ENCODE results near the gene TPRG1L. TPM values are rescaled to one million over a fixed set of nuclear protein-coding genes. Genes with fewer than 3 reads are reported as not detected.
"Not testable (repeated sequence)": the region's sequence is repeated elsewhere in the genome, so short reads cannot be mapped to it uniquely, and the experiment has no call there.

Gene TPRG1L
- total RNA-seq, 3 donors from 2014 or later: 70.4 to 96.0 (median 76.1) TPM

DNA sequence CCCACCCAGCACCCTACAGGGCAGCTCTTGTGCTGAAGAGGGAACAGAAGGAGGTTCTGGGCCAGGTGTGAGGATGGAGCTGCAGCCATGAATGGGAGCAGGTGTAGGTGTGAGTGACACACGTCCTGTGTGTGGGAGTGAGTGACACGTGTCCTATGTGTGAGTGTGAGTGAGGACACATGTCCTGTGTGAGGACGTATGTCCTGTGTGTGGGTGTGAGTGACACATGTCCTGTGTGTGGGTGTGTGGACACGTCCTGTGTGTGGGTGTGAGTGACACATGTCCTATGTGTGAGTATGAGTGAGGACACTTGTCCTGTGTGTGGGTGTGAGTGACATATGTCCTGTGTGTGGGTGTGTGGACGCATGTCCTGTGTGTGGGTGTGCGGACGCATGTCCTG lies 39.9 kb upstream of the TPRG1L start:
- no peak for ATAC-seq
- Histone ChIP-seq H3K4me3 (no peak overlapping the region), H3K36me3 (ENCODE audit: low read depth) (no peaks in the 10 kb centered on the region), H3K4me1 (ENCODE audit: low read depth) (no peaks in the 10 kb centered on the region), H3K9me3 (no peaks in the 10 kb centered on the region)
- TF ChIP-seq, protein P1, sequence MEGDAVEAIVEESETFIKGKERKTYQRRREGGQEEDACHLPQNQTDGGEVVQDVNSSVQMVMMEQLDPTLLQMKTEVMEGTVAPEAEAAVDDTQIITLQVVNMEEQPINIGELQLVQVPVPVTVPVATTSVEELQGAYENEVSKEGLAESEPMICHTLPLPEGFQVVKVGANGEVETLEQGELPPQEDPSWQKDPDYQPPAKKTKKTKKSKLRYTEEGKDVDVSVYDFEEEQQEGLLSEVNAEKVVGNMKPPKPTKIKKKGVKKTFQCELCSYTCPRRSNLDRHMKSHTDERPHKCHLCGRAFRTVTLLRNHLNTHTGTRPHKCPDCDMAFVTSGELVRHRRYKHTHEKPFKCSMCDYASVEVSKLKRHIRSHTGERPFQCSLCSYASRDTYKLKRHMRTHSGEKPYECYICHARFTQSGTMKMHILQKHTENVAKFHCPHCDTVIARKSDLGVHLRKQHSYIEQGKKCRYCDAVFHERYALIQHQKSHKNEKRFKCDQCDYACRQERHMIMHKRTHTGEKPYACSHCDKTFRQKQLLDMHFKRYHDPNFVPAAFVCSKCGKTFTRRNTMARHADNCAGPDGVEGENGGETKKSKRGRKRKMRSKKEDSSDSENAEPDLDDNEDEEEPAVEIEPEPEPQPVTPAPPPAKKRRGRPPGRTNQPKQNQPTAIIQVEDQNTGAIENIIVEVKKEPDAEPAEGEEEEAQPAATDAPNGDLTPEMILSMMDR (IDR thresholded peaks at IDR 0.05): no peak
- intact Hi-C loops (cut with DNase I, micrococcal nuclease): no loop called here
- no peak for DNase-seq

DNA sequence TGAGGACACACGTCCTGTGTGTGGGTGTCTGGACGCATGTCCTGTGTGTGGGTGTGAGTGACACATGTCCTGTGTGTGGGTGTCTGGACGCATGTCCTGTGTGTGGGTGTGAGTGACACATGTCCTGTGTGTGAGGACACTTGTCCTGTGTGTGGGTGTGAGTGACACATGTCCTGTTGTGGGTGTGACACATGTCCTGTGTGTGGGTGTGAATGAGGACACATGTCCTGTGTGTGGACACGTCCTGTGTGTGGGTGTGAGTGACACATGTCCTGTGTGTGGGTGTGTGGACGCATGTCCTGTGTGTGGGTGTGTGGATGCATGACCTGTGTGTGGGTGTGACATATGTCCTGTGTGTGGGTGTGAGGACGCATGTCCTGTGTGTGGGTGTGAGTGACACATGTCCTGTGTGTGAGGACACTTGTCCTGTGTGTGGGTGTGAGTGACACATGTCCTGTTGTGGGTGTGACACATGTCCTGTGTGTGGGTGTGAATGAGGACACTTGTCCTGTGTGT lies 39.4 kb upstream of the TPRG1L start:
- H3K9me3 ChIP-seq; H3K4me1 ChIP-seq (ENCODE audit: low read depth); H3K36me3 ChIP-seq (ENCODE audit: low read depth); ATAC-seq; H3K4me3 ChIP-seq; DNase-seq; intact Hi-C loops (cut with DNase I, micrococcal nuclease): not testable (repeated sequence)

DNA sequence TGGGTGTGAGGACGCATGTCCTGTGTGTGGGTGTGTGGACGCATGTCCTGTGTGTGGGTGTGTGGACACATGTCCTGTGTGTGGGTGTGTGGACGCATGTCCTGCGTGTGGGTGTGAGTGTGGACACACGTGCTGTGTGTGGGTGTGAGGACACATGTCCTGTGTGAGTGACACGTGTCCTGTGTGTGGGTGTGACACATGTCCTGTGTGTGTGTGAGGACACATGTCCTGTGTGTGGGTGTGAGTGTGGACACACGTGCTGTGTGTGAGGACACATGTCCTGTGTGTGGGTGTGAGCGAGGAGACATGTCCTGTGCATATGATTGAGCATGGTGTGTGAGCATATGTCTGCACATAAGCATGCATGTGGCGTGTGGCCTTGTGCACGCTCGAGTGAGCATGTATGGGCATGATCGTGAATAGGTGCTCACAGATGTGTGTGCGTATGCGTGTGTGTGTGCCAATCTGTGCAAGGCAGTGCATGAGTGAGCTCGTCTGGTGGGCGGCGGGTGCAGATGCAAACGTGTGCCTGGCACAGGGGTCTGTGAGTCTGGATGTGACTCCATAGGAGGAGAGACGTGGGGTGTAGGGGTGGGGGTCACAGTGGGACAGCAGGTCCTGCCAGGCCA lies 38.8 kb upstream of the TPRG1L start:
- intact Hi-C loops (cut with DNase I, micrococcal nuclease): no loop called here
- Histone ChIP-seq H3K36me3 (ENCODE audit: low read depth) (no peaks in the 10 kb centered on the region), H3K4me1 (ENCODE audit: low read depth) (no peaks in the 10 kb centered on the region), H3K9me3 (no peaks in the 10 kb centered on the region), H3K4me3 (no peak overlapping the region)
- no peak for DNase-seq
- no peak for ATAC-seq
- TF ChIP-seq, protein P1 (IDR thresholded peaks at IDR 0.05): no peak

DNA sequence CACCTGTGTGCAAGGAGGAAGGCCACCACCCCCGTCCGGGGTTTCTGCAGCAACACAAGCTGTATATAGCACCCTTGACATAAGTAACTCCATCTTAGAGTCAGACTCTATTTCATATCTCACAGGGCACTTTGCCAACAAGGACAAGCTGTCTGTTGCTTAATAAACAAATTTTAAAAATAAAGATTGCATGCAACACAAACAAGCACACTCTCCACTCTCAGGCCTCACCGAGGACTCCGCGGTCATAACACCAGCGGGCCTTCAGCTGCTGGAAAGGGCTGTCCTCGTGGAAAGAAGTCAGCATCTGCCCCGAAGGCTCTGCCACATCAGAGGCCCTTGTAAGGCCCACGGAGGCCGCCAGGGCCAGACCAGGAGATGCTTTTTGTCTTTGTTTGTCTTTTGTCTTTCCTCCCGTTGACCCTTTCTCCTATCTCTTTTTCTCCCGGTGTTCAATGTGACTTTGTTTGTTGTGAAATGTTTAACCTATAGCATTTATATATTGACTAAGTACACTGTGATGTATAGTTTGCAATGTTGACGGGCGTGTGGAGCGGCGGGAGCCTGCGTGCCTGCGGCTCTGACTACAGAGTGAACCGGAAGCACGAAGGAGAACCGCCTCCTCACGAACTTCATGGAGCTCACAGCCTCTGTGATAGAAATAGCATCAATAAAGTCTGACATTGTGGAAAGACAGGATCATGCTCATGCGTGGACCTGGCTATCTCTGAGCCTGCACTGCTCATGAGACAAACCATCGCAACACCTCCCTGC lies 37.6 kb upstream of the TPRG1L start:
- no peaks in the 10 kb centered on the region for H3K4me1 ChIP-seq (ENCODE audit: low read depth)
- peak; percentile 25 for ATAC-seq
- H3K4me3 ChIP-seq: no peak overlapping the region
- DNase-seq: no peak
- no peaks in the 10 kb centered on the region for H3K9me3 ChIP-seq
- no peaks in the 10 kb centered on the region for H3K36me3 ChIP-seq (ENCODE audit: low read depth)
- TF ChIP-seq, protein P1 (IDR thresholded peaks at IDR 0.05): no peak
- intact Hi-C loops (cut with DNase I, micrococcal nuclease): no loop called here

DNA sequence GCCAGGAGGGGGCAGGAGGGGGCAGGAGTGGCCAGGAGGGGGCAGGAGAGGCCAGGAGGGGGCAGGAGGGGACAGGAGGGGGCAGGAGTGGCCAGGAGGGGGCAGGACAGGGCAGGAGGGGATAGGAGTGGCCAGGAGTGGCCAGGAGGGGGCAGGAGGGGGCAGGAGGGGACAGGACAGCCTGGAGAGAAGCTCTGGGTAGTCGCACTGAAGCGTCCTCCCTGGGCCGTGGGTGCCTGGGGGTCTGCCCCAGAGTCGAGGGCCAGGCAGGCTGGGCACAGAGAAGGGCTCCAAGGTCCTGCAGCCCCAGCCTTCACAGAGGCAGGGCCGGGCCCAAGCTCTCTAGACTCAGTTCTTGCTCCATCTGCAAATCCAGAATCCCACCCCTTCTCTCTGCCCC lies 36.4 kb upstream of the TPRG1L start:
- Histone ChIP-seq H3K4me3 (no peak overlapping the region), H3K4me1 (ENCODE audit: low read depth) (no peaks in the 10 kb centered on the region), H3K9me3 (no peaks in the 10 kb centered on the region), H3K36me3 (ENCODE audit: low read depth) (no peaks in the 10 kb centered on the region)
- intact Hi-C loops (cut with DNase I, micrococcal nuclease): no loop called here
- ATAC-seq (no peak), DNase-seq (no peak)
- TF ChIP-seq, protein P1 (IDR thresholded peaks at IDR 0.05): no peak

DNA sequence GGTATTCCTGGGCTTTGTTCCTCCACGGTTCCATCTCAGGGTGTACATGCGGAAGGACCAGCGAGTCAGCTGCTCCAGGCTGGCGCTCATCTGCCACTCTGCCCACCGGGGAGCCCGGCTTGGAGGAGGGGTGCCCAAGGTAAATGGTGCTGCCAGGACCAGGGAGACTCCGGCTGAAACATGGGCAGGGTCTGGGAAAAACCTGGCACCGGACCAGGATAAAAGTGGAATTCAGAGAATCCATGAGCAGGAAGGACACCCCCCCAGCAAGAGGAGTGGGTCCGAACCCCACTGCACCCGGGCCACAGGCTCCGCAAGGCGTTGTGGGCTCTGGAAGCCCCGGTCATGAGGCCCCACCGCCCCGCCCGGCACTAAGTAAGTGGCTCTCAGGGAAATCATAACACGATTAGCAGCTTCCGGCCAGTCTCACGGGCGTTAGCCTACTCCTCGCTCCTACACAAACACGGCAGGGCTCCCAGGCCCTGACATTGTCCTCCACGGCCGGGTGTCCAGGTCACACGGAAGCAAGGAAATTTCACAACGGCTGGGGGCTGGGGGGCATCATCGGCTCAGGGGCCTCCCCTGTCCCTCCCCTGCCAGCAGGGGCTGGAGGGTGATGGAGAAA lies 34.6 kb upstream of the TPRG1L start:
- no peaks in the 10 kb centered on the region for H3K9me3 ChIP-seq
- no peak overlapping the region for H3K4me3 ChIP-seq
- no peak for ATAC-seq
- DNase-seq: no peak
- H3K4me1 ChIP-seq (ENCODE audit: low read depth): no peaks in the 10 kb centered on the region
- H3K36me3 ChIP-seq (ENCODE audit: low read depth): no peaks in the 10 kb centered on the region
- TF ChIP-seq, protein P1 (IDR thresholded peaks at IDR 0.05): no peak
- intact Hi-C loops (cut with DNase I, micrococcal nuclease): no loop called here
